H1 (cell line): Measurements from ENCODE around the gene RPL19. TPM values are rescaled to one million over a fixed set of nuclear protein-coding genes. Genes with fewer than 3 reads are reported as not detected.

Experiments
- CHD7 ChIP-seq: fragments of 300-600 bp; sonication (generic); IDR thresholded peaks from 2 replicates; pipeline ENCODE4 v1.7.1; 2012; ENCODE audit warnings: low read length, moderate library complexity, mild to moderate bottlenecking, inconsistent platforms; ENCODE audit not compliant: insufficient replicate concordance
- CTBP2 ChIP-seq: IDR thresholded peaks from 2 replicates; pipeline ENCODE4 v1.7.0; 2011; ENCODE audit warnings: borderline replicate concordance, mild to moderate bottlenecking, moderate library complexity, mixed read lengths, low read length; ENCODE audit not compliant: insufficient read depth, insufficient read length
- HDAC6 ChIP-seq: IDR thresholded peaks from one replicate; pipeline ENCODE4 v1.7.1; 2012; ENCODE audit warnings: low read depth, mild to moderate bottlenecking, inconsistent platforms, low read length, moderate library complexity
- polyA plus RNA-seq, 7 experiments: library from polyadenylated mRNA; depleted of rRNA in 3 of 7; stranded (reverse) in 5 of 7; unstranded in 2 of 7; fragments of >200 nt in 5 of 7; fragments of 200-250 nt in 2 of 7; gene quantifications; 1 replicate in 5 of 7; 2 replicates in 1 of 7; 4 replicates in 1 of 7; pipeline versions ENCODE4 v1.2.1 to v1.2.3, GENCODE V29; 2011 to 2013; ENCODE audit warnings: missing spikeins in 2 of 7, mixed read lengths in 2 of 7
- total RNA-seq: library from RNA; stranded (reverse); fragmentation: NEBNext Ultra II Directional; extraction: Animal tissue kit (Norgen Biotek cat#: 25700); gene quantifications from 2 replicates; pipeline ENCODE4 v1.2.1, GENCODE V29; 2021

The RPL19 gene
- total and polyA plus RNA-seq, 2 of the 8 experiments (the other 6 are each of a cell fraction or from before 2014, with no cell fraction given) = 2,108 to 2,182 TPM

- TF ChIP-seq CHD7 = no peak
- TF ChIP-seq HDAC6 = no peak
- no peak for TF ChIP-seq CTBP2
Observed at GRCh38 chr17:39181303-39181702, 18.8 kb upstream of the RPL19 start (continued).
